ENCODE measurements around the gene SSBP2.

DNA sequence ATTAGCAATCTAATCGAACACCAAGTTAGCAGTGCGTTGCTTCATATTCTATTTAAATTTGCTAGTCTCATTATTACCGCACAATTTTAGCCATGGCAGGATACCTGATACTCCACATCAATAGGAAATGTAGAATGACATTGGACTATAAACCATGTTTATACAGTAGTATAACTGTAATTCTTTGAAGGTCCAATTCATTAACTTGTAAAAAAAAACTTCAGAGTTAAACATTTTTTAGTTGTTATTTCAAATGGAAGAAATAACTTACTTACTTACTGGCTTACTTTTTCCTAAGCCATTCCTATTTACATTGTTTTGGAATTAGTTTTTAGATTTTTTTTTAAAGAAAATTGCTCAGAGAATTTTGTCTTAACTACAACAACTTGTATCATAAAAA, 321.5 kb downstream of the SSBP2 start:
- TF ChIP-seq, protein P1, sequence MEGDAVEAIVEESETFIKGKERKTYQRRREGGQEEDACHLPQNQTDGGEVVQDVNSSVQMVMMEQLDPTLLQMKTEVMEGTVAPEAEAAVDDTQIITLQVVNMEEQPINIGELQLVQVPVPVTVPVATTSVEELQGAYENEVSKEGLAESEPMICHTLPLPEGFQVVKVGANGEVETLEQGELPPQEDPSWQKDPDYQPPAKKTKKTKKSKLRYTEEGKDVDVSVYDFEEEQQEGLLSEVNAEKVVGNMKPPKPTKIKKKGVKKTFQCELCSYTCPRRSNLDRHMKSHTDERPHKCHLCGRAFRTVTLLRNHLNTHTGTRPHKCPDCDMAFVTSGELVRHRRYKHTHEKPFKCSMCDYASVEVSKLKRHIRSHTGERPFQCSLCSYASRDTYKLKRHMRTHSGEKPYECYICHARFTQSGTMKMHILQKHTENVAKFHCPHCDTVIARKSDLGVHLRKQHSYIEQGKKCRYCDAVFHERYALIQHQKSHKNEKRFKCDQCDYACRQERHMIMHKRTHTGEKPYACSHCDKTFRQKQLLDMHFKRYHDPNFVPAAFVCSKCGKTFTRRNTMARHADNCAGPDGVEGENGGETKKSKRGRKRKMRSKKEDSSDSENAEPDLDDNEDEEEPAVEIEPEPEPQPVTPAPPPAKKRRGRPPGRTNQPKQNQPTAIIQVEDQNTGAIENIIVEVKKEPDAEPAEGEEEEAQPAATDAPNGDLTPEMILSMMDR (conservative IDR thresholded peaks at IDR 0.05 in 1 of 2, IDR thresholded peaks at IDR 0.05 in 1 of 2; ENCODE audit: low read depth in 1 of 2, low read length in 2 of 2) = no peak
- no peak for TF ChIP-seq EZH2 (IDR thresholded peaks at IDR 0.05; ENCODE audit: low read length, missing control alignments)
